ENCODE data around the gene UBE2L6.

- TF ChIP-seq CTCF (IDR thresholded peaks at IDR 0.05) (no peak), POLR2A (IDR thresholded peaks at IDR 0.05) (no peak)
Measured at GRCh38 chr11:57588046-57588710, 20.7 kb upstream of the UBE2L6 start.
